Upper lobe of left lung (tissue), 4 donors: ENCODE results near the gene RIMBP2.

ENCODE experiments used
- CTCF ChIP-seq, 6 experiments: fragments of 450-650 bp in 4 of 6; fragments of 200-600 bp in 2 of 6; sonication (generic) in 2 of 6; IDR thresholded peaks; one replicate each; pipeline ENCODE4 v1.5.1; 2016 to 2019; ENCODE audit warnings: antibody characterized with exemption in 6 of 6
- EP300 ChIP-seq, 4 donors: sonication (generic); formaldehyde crosslinking; IDR thresholded peaks; one replicate each; pipeline ENCODE4 v1.5.1; 2017; ENCODE audit warnings: antibody characterized with exemption in 4 of 4, control low read depth in 2 of 4
- POLR2AphosphoS5 ChIP-seq, 2 donors: sonication (generic); formaldehyde crosslinking; IDR thresholded peaks; one replicate each; pipeline ENCODE4 v1.5.1; 2017; ENCODE audit warnings: antibody characterized with exemption in 2 of 2

- TF ChIP-seq POLR2AphosphoS5 (IDR thresholded peaks at IDR 0.05) (no peak), CTCF (IDR thresholded peaks at IDR 0.05) (no peak), EP300 (IDR thresholded peaks at IDR 0.05) (no peak)
Observed at GRCh38 chr12:130525384-130526172, 190.5 kb downstream of the RIMBP2 start.
